ENCODE results near the gene PCTP. TPM values are rescaled to one million over a fixed set of nuclear protein-coding genes. Genes with fewer than 3 reads are reported as not detected.

PCTP gene
- total RNA-seq, 2 experiments from 2014 or later: 9.3 to 9.8 TPM

DNA sequence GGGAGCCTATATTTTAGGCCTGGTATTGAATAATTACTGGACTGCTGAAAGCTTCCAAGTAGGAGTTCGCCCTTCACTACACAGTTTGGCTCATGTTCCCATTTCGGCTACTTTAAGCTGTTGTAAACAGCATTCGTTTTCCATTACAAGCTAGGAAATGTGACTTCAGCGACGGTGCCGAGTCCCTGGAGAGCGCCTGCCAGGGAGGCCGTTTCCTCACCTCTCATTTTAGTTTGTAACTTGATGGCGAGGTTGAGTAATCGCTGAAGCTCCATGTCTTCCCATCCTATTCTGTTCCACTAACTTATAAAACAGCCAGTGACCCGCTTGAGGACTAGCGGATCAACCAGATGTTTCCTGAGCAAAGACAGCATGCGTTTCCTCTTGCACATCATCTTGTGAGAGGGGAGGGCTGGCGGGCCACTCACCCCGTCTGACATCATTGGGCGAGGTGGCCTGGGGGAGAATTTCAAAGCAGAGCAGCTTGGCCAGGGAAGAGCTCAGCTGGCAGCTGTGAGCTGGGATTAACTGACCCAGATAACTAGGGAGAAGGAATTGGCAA is 32.9 kb downstream of the PCTP start:
- ChIA-PET POLR2A (no interaction called here), CTCF (interaction anchor here (0.8 kb wide), 1 partner anchor 143 kb away, joined by 3 read pairs; no protein-coding TSS in a partner anchor)
- Mint-ChIP-seq H3K4me3 (no peak overlapping the region), H3K9me3 (no peaks in the 10 kb centered on the region), H3K4me1 (ENCODE audit: low read depth) (no peaks in the 10 kb centered on the region), H3K36me3 (no peaks in the 10 kb centered on the region), H3K27ac (no peak overlapping the region), H3K27me3 (peaks cover 3% of the 10 kb centered on the region)
- intact Hi-C loops (cut with micrococcal nuclease): no loop called here
- no peak for DNase-seq

DNA sequence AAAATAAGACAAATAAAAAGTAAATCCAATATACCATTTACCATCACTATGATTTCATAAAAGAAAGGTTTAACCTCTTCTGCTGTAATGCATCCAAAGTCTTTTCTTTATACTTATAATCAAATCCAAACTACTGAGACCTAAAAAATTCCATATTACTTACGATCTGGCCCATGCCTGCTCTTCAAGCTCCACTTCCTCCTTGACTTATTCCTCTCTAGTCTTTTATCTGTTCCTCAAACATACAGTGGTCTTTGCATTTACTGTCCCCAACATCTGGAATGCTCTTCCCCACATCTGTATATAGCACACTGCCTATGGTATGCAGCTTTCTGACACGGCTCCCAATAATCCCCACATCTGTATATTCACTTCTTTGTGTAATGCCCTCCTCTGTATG is 33.8 kb downstream of the PCTP start:
- POLR2A ChIA-PET: no interaction called here
- Mint-ChIP-seq H3K27ac (no peak overlapping the region), H3K4me3 (no peak overlapping the region), H3K36me3 (no peaks in the 10 kb centered on the region), H3K9me3 (no peaks in the 10 kb centered on the region), H3K27me3 (peaks cover 3% of the 10 kb centered on the region), H3K4me1 (ENCODE audit: low read depth) (no peaks in the 10 kb centered on the region)
- CTCF ChIA-PET: no interaction called here
- DNase-seq: no peak
- intact Hi-C loops (cut with micrococcal nuclease): no loop called here

DNA sequence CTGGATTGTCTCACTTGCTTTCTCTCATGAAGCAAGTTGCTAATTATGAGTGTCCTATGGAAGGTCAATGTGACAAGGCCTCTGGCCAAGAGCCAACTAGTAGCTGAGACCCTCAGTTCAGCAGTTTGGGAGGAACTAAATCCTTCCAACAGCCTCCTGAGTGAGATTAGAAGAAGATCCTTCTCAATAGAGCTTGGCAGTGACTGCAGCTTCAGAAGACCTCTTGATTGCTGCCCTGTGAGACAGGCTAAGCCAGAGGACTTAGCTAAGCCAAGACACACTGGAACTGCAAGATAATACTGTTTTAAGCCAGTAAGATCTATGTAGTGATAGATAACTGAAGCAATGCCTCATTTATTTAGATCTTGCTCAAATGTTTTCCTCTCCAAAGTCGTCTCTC is 34.3 kb downstream of the PCTP start:
- Mint-ChIP-seq H3K27ac (no peak overlapping the region), H3K27me3 (peaks cover 3% of the 10 kb centered on the region), H3K9me3 (no peaks in the 10 kb centered on the region), H3K4me3 (no peak overlapping the region), H3K36me3 (no peaks in the 10 kb centered on the region), H3K4me1 (ENCODE audit: low read depth) (no peaks in the 10 kb centered on the region)
- intact Hi-C loops (cut with micrococcal nuclease): no loop called here
- CTCF ChIA-PET: no interaction called here
- POLR2A ChIA-PET: no interaction called here
- DNase-seq: no peak

DNA sequence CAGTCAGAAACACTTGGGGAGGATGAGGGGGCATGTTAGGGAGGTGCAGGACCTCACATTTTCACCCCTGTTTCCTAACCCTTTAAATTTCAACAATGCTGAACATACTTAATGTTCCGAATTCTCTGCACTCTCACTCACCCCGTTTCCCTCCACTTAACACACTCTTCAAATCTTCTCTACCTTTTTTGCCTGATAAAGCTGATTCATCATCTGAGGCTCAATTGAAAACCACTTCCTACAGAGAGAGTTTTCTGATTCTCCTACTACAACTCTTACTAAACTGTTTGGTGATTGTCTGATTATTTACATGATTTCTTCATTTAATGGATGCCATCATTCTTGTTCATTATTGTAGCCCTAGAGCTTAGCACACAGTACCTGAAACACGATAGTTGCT is 42.4 kb downstream of the PCTP start:
- no peaks in the 10 kb centered on the region for H3K9me3 Mint-ChIP-seq
- POLR2A ChIA-PET: no interaction called here
- H3K36me3 Mint-ChIP-seq: no peaks in the 10 kb centered on the region
- intact Hi-C loops (cut with micrococcal nuclease): no loop called here
- no peak overlapping the region for H3K4me3 Mint-ChIP-seq
- CTCF ChIA-PET: no interaction called here
- H3K27ac Mint-ChIP-seq: no peak overlapping the region
- no peaks in the 10 kb centered on the region for H3K27me3 Mint-ChIP-seq
- H3K4me1 Mint-ChIP-seq (ENCODE audit: low read depth): no peaks in the 10 kb centered on the region
- DNase-seq: no peak

- ChIA-PET POLR2A (interaction anchor here (0.6 kb wide), 1 partner anchor 394 kb away, joined by 3 read pairs; no protein-coding TSS in a partner anchor), CTCF (no interaction called here)
- H3K4me3 Mint-ChIP-seq: no peak overlapping the region
- intact Hi-C loops (cut with micrococcal nuclease): no loop called here
- H3K27me3 Mint-ChIP-seq: no peaks in the 10 kb centered on the region
- no peaks in the 10 kb centered on the region for H3K36me3 Mint-ChIP-seq
- peaks cover 4% of the 10 kb centered on the region for H3K9me3 Mint-ChIP-seq
- DNase-seq: no peak
- no peaks in the 10 kb centered on the region for H3K4me1 Mint-ChIP-seq (ENCODE audit: low read depth)
- no peak overlapping the region for H3K27ac Mint-ChIP-seq
These were observed 44.1 kb downstream of the PCTP start for GRCh38 chr17:55794725-55795482.

GRCh38 chr17:55806745-55807495 is 56.1 kb downstream of the PCTP start:
- H3K27ac Mint-ChIP-seq: peak overlapping the region; percentile 45
- peaks cover 9% of the 10 kb centered on the region for H3K4me1 Mint-ChIP-seq (ENCODE audit: low read depth)
- CTCF ChIA-PET: no interaction called here
- H3K4me3 Mint-ChIP-seq: no peak overlapping the region
- peaks cover 1% of the 10 kb centered on the region for H3K27me3 Mint-ChIP-seq
- H3K9me3 Mint-ChIP-seq: peaks cover 16% of the 10 kb centered on the region
- POLR2A ChIA-PET: no interaction called here
- intact Hi-C loops (cut with micrococcal nuclease): loop anchor here (1.0 to 5.0 kb wide), 4 partner anchors 73 to 245 kb away; no protein-coding TSS in a partner anchor
- peak; percentile 18 for DNase-seq
- H3K36me3 Mint-ChIP-seq: no peaks in the 10 kb centered on the region

DNA sequence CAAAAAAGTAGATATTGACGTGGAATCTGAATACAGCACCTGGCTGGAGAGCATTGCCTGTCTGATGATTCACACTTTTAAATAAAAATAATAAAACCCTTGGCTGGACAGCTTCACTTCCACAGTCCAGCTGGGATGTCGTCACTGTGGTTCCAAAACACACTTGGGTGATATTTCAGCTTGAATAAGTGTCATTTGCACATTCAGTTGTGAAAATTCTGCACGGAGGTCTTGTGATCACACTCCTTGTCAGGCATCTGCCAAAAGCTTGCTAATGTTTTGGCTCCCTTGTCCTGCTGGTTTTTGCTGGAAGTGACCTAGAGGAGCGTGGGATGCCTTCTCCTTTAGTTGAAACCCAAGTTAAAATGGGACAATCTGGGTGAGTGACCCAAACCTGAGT is 60.7 kb downstream of the PCTP start:
- Mint-ChIP-seq H3K9me3 (no peaks in the 10 kb centered on the region), H3K4me3 (no peak overlapping the region), H3K36me3 (no peaks in the 10 kb centered on the region), H3K27ac (no peak overlapping the region), H3K4me1 (ENCODE audit: low read depth) (peaks cover 4% of the 10 kb centered on the region), H3K27me3 (peaks cover 5% of the 10 kb centered on the region)
- CTCF ChIA-PET: no interaction called here
- POLR2A ChIA-PET: no interaction called here
- intact Hi-C loops (cut with micrococcal nuclease): no loop called here
- DNase-seq: no peak

DNA sequence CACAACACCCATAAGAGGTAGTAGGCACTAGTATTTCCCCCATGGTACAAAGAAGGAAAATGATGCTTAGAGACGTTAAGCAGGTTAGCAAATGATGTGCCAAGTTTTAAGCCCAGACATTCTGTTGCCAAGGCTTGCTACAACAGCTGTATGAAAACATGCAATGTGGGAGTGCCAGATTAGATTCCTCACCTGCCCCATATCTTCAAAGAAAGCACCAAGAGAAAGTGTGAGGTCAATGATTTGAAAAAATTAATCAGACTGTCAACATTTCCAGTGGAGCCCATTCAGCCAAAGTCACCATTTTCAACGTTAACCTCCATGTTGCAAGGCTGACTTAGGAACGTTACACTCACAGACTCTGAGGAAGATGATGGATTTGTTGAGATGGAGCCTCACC is 61.5 kb downstream of the PCTP start:
- H3K4me1 Mint-ChIP-seq (ENCODE audit: low read depth): peaks cover under 1% of the 10 kb centered on the region
- H3K4me3 Mint-ChIP-seq: no peak overlapping the region
- no peak overlapping the region for H3K27ac Mint-ChIP-seq
- no peaks in the 10 kb centered on the region for H3K9me3 Mint-ChIP-seq
- H3K27me3 Mint-ChIP-seq: peaks cover 9% of the 10 kb centered on the region
- CTCF ChIA-PET: no interaction called here
- H3K36me3 Mint-ChIP-seq: no peaks in the 10 kb centered on the region
- DNase-seq: no peak
- intact Hi-C loops (cut with micrococcal nuclease): no loop called here
- POLR2A ChIA-PET: no interaction called here

- Mint-ChIP-seq H3K4me3 (no peak overlapping the region), H3K36me3 (no peaks in the 10 kb centered on the region), H3K9me3 (no peaks in the 10 kb centered on the region), H3K27me3 (peaks cover 17% of the 10 kb centered on the region), H3K27ac (no peak overlapping the region), H3K4me1 (ENCODE audit: low read depth) (no peaks in the 10 kb centered on the region)
- DNase-seq: no peak
- intact Hi-C loops (cut with micrococcal nuclease): no loop called here
- POLR2A ChIA-PET: no interaction called here
- CTCF ChIA-PET: no interaction called here
These were observed 63.1 kb downstream of the PCTP start for GRCh38 chr17:55813944-55814343.

GRCh38 chr17:55814377-55814776 is 63.5 kb downstream of the PCTP start:
- ChIA-PET CTCF (no interaction called here), POLR2A (no interaction called here)
- H3K27me3 Mint-ChIP-seq: peaks cover 17% of the 10 kb centered on the region
- intact Hi-C loops (cut with micrococcal nuclease): no loop called here
- no peaks in the 10 kb centered on the region for H3K4me1 Mint-ChIP-seq (ENCODE audit: low read depth)
- no peaks in the 10 kb centered on the region for H3K9me3 Mint-ChIP-seq
- H3K27ac Mint-ChIP-seq: no peak overlapping the region
- no peaks in the 10 kb centered on the region for H3K36me3 Mint-ChIP-seq
- no peak for DNase-seq
- H3K4me3 Mint-ChIP-seq: no peak overlapping the region

GRCh38 chr17:55816532-55817396 is 65.9 kb downstream of the PCTP start:
- Mint-ChIP-seq H3K9me3 (peaks cover 7% of the 10 kb centered on the region), H3K27me3 (peaks cover 17% of the 10 kb centered on the region), H3K27ac (no peak overlapping the region), H3K4me3 (no peak overlapping the region), H3K36me3 (no peaks in the 10 kb centered on the region), H3K4me1 (ENCODE audit: low read depth) (no peaks in the 10 kb centered on the region)
- no peak for DNase-seq
- ChIA-PET POLR2A (no interaction called here), CTCF (no interaction called here)
- intact Hi-C loops (cut with micrococcal nuclease): no loop called here

DNA sequence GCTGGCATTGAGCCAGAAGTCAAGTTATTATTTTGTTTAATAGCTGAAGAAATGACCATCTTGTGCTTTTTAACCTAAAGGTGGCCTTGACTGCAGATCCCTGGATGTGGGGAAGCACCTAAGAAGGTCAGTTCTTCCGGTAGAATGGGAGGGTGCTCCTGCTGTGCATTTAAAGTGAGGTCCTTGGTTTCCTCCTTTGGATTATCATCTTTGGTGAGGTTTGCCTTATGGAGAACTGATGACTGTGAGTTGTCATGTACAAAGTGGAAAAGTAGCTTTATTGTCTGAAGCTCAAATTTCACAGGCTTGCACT is 66.5 kb downstream of the PCTP start:
- Mint-ChIP-seq H3K27me3 (peaks cover 16% of the 10 kb centered on the region), H3K9me3 (peaks cover 7% of the 10 kb centered on the region), H3K4me3 (no peak overlapping the region), H3K27ac (no peak overlapping the region), H3K4me1 (ENCODE audit: low read depth) (no peaks in the 10 kb centered on the region), H3K36me3 (no peaks in the 10 kb centered on the region)
- ChIA-PET CTCF (no interaction called here), POLR2A (no interaction called here)
- no peak for DNase-seq
- intact Hi-C loops (cut with micrococcal nuclease): no loop called here

Data from activated CD4-positive, alpha-beta memory T cell treated with anti-CD3 and anti-CD28 coated beads for 36 hours (primary cell).